ENCODE data around the gene CMTM7.
A peak's percentile ranks its signal among the peaks of the same experiment; 100 is the strongest.

The CMTM7 gene

DNA sequence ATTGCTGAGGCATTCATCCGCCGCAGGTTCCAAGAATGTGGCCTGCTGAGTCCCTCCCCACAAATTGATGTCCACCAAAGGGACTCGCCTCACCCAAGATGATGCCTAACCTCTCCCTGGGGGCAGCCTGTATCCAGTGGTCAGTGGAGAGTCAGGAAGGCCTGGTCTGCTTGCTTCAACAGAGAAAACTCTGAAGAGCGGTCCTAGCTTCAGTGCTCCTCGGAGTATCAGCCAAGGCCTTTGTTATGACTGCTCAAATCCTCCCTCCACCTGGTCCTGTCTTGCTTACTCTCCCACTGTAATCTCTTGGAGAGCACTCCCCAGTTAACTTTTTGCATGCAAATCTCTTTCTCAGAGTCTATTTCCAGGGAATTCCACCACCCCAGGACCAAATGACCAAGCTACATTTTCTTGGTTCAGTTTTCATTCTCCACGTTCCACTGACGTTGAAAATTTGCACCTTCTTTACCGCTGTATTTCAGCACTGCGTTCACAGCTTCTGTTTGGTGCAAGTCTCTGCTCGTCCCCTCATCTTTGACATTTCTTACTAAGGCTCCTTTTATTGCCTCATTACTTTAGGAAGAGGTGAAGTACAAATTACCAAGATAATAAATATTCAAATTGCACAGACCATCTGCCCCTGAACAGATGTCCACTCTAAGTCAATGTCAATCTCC lies 22.3 kb downstream of the CMTM7 start:
- Histone ChIP-seq H3K4me3 (replicated peaks; ENCODE audit: insufficient read depth, low read length) (no peak overlapping the region), H3K27ac (replicated peaks) (no peak overlapping the region; the same call in 1 of the 2 replicates), H3K27me3 (ENCODE audit: insufficient read depth, poor library complexity, severe bottlenecking) (no peaks in the 10 kb centered on the region)
- no peak for DNase-seq (ENCODE audit: low read depth in 1 of 2, low spot score in 1 of 2)
- TF ChIP-seq SPI1 (IDR thresholded peaks at IDR 0.05; ENCODE audit: borderline replicate concordance, low read depth): no peak
- TF ChIP-seq, protein P1, sequence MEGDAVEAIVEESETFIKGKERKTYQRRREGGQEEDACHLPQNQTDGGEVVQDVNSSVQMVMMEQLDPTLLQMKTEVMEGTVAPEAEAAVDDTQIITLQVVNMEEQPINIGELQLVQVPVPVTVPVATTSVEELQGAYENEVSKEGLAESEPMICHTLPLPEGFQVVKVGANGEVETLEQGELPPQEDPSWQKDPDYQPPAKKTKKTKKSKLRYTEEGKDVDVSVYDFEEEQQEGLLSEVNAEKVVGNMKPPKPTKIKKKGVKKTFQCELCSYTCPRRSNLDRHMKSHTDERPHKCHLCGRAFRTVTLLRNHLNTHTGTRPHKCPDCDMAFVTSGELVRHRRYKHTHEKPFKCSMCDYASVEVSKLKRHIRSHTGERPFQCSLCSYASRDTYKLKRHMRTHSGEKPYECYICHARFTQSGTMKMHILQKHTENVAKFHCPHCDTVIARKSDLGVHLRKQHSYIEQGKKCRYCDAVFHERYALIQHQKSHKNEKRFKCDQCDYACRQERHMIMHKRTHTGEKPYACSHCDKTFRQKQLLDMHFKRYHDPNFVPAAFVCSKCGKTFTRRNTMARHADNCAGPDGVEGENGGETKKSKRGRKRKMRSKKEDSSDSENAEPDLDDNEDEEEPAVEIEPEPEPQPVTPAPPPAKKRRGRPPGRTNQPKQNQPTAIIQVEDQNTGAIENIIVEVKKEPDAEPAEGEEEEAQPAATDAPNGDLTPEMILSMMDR (IDR thresholded peaks at IDR 0.05; ENCODE audit: insufficient read depth, low read length): no peak
- TF ChIP-seq GABPA (IDR thresholded peaks at IDR 0.05; ENCODE audit: low read depth): no peak
- no peak for TF ChIP-seq POLR2AphosphoS5 (IDR thresholded peaks at IDR 0.05; ENCODE audit: low read depth)
- TF ChIP-seq, protein P2, sequence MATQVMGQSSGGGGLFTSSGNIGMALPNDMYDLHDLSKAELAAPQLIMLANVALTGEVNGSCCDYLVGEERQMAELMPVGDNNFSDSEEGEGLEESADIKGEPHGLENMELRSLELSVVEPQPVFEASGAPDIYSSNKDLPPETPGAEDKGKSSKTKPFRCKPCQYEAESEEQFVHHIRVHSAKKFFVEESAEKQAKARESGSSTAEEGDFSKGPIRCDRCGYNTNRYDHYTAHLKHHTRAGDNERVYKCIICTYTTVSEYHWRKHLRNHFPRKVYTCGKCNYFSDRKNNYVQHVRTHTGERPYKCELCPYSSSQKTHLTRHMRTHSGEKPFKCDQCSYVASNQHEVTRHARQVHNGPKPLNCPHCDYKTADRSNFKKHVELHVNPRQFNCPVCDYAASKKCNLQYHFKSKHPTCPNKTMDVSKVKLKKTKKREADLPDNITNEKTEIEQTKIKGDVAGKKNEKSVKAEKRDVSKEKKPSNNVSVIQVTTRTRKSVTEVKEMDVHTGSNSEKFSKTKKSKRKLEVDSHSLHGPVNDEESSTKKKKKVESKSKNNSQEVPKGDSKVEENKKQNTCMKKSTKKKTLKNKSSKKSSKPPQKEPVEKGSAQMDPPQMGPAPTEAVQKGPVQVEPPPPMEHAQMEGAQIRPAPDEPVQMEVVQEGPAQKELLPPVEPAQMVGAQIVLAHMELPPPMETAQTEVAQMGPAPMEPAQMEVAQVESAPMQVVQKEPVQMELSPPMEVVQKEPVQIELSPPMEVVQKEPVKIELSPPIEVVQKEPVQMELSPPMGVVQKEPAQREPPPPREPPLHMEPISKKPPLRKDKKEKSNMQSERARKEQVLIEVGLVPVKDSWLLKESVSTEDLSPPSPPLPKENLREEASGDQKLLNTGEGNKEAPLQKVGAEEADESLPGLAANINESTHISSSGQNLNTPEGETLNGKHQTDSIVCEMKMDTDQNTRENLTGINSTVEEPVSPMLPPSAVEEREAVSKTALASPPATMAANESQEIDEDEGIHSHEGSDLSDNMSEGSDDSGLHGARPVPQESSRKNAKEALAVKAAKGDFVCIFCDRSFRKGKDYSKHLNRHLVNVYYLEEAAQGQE (IDR thresholded peaks at IDR 0.05; ENCODE audit: insufficient replicate concordance, low read depth): no peak

DNA sequence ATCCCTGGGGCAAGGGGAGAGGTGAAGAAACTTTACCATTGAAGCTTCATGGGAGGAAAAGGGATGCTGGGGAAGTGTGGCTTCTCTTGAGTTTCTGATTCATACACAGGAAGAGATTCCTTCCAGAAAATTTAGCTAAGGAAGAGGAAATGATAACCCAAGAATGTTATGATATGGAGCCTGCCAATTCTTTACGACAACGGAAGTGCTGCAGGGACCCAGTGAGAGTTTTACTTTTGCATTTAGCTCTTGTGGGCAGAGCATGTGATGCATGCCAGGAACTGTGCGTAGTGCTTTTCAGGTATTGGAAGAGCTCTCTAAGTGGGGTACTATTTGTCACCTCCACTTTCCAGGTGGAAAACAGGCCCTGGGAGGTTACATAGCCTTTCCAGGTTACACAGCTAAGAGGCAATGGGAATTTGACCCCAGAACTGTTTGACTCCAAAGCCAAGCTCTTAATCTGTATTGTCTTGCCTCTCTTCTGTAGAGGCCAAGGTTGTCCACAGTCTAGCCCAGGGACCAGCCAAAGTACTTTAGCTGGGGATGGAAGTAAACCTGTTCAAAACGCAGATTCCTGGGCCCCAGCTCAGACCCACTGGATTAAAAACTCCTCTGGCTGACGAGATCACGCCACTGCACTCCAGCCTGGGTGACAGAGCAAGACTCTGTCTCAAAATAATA lies 23.0 kb downstream of the CMTM7 start:
- TF ChIP-seq, protein P1 (IDR thresholded peaks at IDR 0.05; ENCODE audit: insufficient read depth, low read length): no peak
- TF ChIP-seq SPI1 (IDR thresholded peaks at IDR 0.05; ENCODE audit: borderline replicate concordance, low read depth) (peak; percentile 46; the same call in 1 of the 2 replicates), POLR2AphosphoS5 (IDR thresholded peaks at IDR 0.05; ENCODE audit: low read depth) (no peak)
- TF ChIP-seq, protein P2 (IDR thresholded peaks at IDR 0.05; ENCODE audit: insufficient replicate concordance, low read depth): no peak
- peak overlapping the region; percentile 26 for H3K27ac ChIP-seq (replicated peaks)
- peak in 1 of 2 experiments; percentile 27 for DNase-seq (ENCODE audit: low read depth in 1 of 2, low spot score in 1 of 2)
- H3K4me3 ChIP-seq (replicated peaks; ENCODE audit: insufficient read depth, low read length): no peak overlapping the region
- no peaks in the 10 kb centered on the region for H3K27me3 ChIP-seq (ENCODE audit: insufficient read depth, poor library complexity, severe bottlenecking)

DNA sequence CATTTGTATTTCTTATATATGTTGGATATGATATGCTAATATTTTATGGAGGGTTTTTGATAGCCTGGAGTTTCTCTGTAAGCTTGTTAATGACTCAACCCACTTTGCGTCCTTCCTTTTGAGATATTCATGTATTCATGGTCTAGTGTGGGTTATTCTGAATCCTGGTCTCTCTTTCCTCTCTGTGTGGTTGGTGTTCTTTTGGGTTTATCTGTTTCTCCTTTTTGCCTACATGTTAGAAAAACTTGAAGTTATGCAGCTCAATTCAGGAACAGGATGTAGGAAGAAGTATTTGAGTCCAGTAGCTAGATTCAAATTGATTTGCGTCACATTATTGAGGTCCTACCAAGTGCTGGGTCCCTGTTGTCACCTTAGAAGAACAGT lies 28.1 kb downstream of the CMTM7 start:
- no peak; the same call in 1 of the 2 replicates for TF ChIP-seq POLR2AphosphoS5 (IDR thresholded peaks at IDR 0.05; ENCODE audit: low read depth)
- peak; percentile 44; the same call in 1 of the 2 replicates for TF ChIP-seq SPI1 (IDR thresholded peaks at IDR 0.05; ENCODE audit: borderline replicate concordance, low read depth)
- peak in 1 of 2 experiments; percentile 18 for DNase-seq (ENCODE audit: low read depth in 1 of 2, low spot score in 1 of 2)
- Histone ChIP-seq H3K4me3 (replicated peaks; ENCODE audit: insufficient read depth, low read length) (no peak overlapping the region), H3K27ac (replicated peaks) (peak overlapping the region; percentile 90), H3K27me3 (ENCODE audit: insufficient read depth, poor library complexity, severe bottlenecking) (no peaks in the 10 kb centered on the region)
